Activated CD8-positive, alpha-beta memory T cell treated with anti-CD3 and anti-CD28 coated beads for 36 hours (primary cell): Measurements from ENCODE around the gene LGR6. TPM values are rescaled to one million over a fixed set of nuclear protein-coding genes. Genes with fewer than 3 reads are reported as not detected.

ENCODE experiments used
- CTCF ChIA-PET: fragments of 350-600 bp; sonication (Branson Sonifier 250); formaldehyde crosslinking; loops from one replicate; lab custom pipeline; 2021; ENCODE audit warnings: antibody characterized with exemption; lab: Charles Lee
- POLR2A ChIA-PET: fragments of 350-600 bp; sonication (Branson Sonifier 250); formaldehyde crosslinking; loops from one replicate; lab custom pipeline; 2021; ENCODE audit warnings: antibody characterized with exemption; lab: Charles Lee
- total RNA-seq, 2 experiments: library from RNA; stranded (reverse); gene quantifications; one replicate each; pipeline ENCODE4 v1.2.3, GENCODE V29; 2021

The LGR6 gene
- total RNA-seq, 2 experiments from 2014 or later = 0.08 to 0.11 TPM

GRCh38 chr1:202154766-202155477 lies 38.7 kb upstream of the LGR6 start:
- ChIA-PET POLR2A (interaction anchor here (1.3 kb wide), 1 partner anchor 9 kb away, joined by 6 read pairs; no protein-coding TSS in a partner anchor), CTCF (interaction anchor here (1.0 to 1.4 kb wide), 4 partner anchors 9 to 34 kb away, joined by 3 to 6 read pairs (median 4); no protein-coding TSS in a partner anchor)

DNA sequence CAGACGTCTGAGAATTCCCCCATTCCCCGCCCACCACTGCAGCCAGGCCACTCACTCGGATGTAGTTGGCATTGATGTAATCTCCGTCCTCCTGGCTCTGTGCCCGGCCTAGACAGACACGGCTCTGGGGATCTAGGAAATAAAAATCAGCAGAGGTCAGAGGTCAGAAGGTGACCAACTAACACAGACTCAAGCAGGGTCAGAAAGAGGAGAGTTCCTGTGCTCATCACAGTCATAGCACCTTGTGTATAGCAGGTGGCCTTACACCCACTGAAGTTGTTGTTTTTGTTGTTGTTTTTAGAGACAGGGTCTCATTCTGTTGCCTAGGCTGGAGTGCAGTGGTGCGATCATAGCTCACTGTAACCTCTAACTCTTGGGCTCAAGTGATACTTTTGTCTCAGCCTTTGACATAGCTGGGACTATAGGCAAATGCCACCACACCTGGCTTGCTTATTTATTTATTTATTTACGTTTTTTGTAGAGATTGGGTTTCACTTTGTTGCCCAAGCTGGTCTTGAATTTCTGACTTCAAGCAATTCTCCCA lies 38.0 kb upstream of the LGR6 start:
- ChIA-PET CTCF (interaction anchor here (1.0 to 1.4 kb wide), 3 partner anchors 9 to 24 kb away, joined by 3 to 6 read pairs (median 4); no protein-coding TSS in a partner anchor), POLR2A (interaction anchor here (1.1 to 1.3 kb wide), 2 partner anchors 10 kb away, joined by 5 to 6 read pairs; no protein-coding TSS in a partner anchor)

DNA sequence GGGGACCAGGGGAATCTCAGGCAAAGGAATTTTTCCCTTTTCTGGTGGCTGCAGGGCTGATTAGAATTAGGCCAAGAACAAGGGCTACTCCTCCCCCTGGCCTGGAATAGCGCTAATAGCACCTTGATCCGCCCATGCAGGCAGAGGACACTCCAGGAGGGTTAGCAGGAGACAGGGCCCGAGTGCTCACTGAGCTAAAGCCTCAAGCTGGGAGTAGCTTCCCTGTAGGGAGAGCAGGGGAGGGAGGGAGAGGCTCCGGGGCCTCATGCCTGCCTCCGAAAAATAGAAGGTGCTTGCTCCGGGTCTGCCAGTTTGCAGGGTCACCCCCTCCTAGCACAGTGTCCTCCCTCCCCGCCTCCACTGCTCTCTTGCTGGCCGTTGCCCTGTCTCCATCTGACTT lies 37.0 kb upstream of the LGR6 start:
- POLR2A ChIA-PET = interaction anchor here (0.7 to 1.1 kb wide), 2 partner anchors 11 to 209 kb away, joined by 4 to 5 read pairs; no protein-coding TSS in a partner anchor
- CTCF ChIA-PET = no interaction called here

GRCh38 chr1:202157945-202158344 lies 35.7 kb upstream of the LGR6 start:
- POLR2A ChIA-PET = no interaction called here

DNA sequence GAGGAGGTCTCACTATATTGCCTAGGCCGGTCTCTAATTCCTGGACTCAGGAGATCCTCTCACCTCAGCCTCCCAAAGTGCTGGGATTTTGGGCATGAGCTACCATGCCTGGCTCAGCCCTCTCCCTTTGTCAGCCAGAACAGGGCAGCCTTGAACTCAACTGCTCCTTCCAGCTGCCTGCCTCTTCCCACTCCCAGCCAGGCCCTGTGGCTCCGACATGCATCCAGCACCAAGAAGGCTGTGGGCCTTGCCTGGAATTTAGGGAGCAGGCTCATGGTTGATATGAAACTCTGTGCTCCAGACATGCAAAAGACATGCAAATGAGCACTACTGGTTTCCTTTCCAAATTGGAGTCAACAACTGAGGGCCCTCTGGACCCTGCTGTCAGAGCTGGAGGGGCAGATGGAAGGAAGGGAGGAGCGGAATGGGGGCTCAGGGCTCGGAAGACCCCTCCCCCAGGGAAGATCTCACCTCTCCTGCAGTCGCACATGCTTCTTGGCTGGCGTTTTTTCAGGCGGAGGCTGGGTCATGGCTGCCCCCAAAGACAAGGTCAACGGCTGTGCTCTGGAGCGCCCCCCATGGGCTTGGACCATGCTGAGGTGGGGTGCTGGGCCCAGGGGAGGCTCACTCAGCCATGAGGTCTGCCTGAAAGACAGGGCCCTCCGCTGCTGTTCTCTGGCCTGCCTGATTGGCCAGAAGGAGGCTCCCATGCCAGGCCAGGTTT lies 34.6 kb upstream of the LGR6 start:
- POLR2A ChIA-PET = interaction anchor here (1.8 to 2.5 kb wide), 2 partner anchors 9 to 12 kb away, joined by 7 to 8 read pairs; no protein-coding TSS in a partner anchor
- CTCF ChIA-PET = interaction anchor here (0.7 to 3.7 kb wide), 4 partner anchors 9 to 669 kb away, joined by 3 to 20 read pairs (median 10); partner anchors contain the start of gene LGR6

More at GRCh38 chr1:202157945-202158344, 35.7 kb upstream of the LGR6 start:
- CTCF ChIA-PET = interaction anchor here (0.8 kb wide), 1 partner anchor 13 kb away, joined by 3 read pairs; no protein-coding TSS in a partner anchor

DNA sequence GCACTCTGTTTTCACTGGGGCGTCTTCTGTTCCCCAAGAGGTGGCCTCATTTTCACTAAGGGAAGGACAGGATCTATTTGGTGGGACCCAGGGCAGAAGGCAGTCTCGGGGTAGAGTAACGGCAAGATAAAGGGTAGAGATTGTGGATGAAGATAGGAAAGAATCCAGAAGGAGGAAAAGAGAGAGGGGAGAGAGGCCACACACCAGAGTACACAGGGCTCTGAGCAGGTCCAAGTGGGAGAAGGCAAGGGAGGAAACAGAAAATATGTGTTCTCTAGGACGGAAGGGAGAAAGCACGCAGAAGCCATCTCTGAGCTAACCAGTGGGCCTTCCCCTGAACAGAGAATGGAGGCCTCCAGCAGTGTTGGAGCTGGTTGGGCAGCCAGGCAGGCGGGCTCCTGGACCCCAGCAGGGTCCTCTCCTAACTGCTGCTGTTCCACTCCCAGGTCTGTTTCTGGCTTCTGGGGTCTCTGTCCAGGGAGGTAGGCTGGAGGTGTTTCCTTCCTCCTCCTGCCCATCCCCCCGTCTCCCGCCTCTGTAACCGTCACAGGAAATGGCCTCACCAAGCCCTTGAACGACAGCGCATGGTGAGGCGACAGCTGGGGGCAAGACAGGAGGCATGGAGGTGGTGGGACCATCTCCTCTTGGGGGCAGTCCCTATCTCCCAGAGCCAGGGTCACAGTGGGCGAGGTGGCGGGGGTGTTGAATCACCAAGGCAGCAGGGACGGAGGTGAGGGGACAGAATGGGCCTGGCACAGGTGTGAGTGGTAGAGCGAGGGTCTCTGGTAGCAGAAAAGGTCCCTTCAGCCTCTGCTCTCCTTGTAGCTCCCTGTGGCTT lies 33.8 kb upstream of the LGR6 start:
- ChIA-PET CTCF (interaction anchor here (0.6 to 3.7 kb wide), 4 partner anchors 9 to 264 kb away, joined by 3 to 20 read pairs (median 10); partner anchors contain the start of gene LGR6), POLR2A (interaction anchor here (0.6 to 2.5 kb wide), 6 partner anchors 10 to 647 kb away, joined by 3 to 11 read pairs (median 6); partner anchors contain the start of gene UBE2T)

DNA sequence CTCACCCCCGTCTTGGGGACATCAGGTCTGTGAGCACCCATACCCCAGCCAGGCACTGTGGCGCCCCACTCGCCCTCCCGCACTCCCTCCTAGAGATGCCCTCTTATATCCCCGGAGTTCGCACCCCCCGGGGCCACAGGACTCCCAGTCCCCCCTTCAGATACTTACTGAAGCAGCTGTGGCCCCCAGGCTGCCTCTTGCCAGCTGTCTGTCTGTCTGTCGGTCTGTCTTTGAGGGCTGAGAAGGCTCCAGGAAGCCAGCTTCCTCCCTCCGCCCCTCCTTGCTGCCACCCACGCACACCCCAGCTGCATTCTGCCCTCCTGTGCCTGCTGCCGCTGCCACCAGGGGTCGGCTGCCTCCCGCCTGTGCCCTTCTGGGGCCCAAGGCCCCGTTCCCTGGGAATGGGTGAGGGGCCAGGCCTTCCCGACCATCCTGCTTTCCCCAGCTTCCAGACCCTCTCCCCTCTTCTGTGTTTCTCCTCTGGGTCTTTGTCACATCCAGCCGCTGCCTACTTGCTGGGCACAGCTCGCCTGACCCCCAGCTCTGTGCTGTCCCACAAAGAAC lies 33.1 kb upstream of the LGR6 start, which contains the start of gene PTPN7:
PTPN7 (minus strand) TSS at position 226 of the 564 bp plus-strand sequence. CDS start 1,200 bp downstream, outside the sequence.
- ChIA-PET POLR2A (interaction anchor here (0.6 to 2.5 kb wide), 7 partner anchors 10 to 646 kb away, joined by 3 to 11 read pairs (median 6); partner anchors contain the start of genes ARL8A and UBE2T), CTCF (interaction anchor here (0.6 to 3.7 kb wide), 3 partner anchors 14 to 265 kb away, joined by 3 to 20 read pairs (median 16); partner anchors contain the start of gene LGR6)

GRCh38 chr1:202161151-202162046 lies 32.2 kb upstream of the LGR6 start:
- ChIA-PET CTCF (interaction anchor here (1.4 to 3.7 kb wide), 5 partner anchors 15 to 32 kb away, joined by 4 to 20 read pairs (median 9); partner anchors contain the start of gene LGR6), POLR2A (interaction anchor here (0.5 to 2.5 kb wide), 5 partner anchors 11 to 881 kb away, joined by 3 to 8 read pairs (median 4); partner anchors contain the start of gene ARL8A)

- ChIA-PET POLR2A (interaction anchor here (0.6 to 1.8 kb wide), 4 partner anchors 15 to 881 kb away, joined by 3 to 4 read pairs (median 3); no protein-coding TSS in a partner anchor), CTCF (interaction anchor here (1.4 to 3.7 kb wide), 4 partner anchors 23 to 31 kb away, joined by 4 to 16 read pairs (median 8); partner anchors contain the start of gene LGR6)
Observed at GRCh38 chr1:202162047-202162417, 31.6 kb upstream of the LGR6 start.

GRCh38 chr1:202162418-202163280 lies 30.9 kb upstream of the LGR6 start:
- ChIA-PET CTCF (interaction anchor here (0.7 to 3.7 kb wide), 5 partner anchors 14 to 31 kb away, joined by 3 to 16 read pairs (median 7); partner anchors contain the start of gene LGR6), POLR2A (interaction anchor here (0.6 to 1.8 kb wide), 5 partner anchors 16 to 880 kb away, joined by 3 to 4 read pairs (median 3); no protein-coding TSS in a partner anchor)

GRCh38 chr1:202163281-202164270 lies 30.0 kb upstream of the LGR6 start:
- POLR2A ChIA-PET = interaction anchor here (0.6 to 1.8 kb wide), 3 partner anchors 14 to 421 kb away, joined by 3 to 11 read pairs (median 4); no protein-coding TSS in a partner anchor
- CTCF ChIA-PET = interaction anchor here (0.7 to 2.1 kb wide), 3 partner anchors 13 to 28 kb away, joined by 3 to 9 read pairs (median 4); no protein-coding TSS in a partner anchor

DNA sequence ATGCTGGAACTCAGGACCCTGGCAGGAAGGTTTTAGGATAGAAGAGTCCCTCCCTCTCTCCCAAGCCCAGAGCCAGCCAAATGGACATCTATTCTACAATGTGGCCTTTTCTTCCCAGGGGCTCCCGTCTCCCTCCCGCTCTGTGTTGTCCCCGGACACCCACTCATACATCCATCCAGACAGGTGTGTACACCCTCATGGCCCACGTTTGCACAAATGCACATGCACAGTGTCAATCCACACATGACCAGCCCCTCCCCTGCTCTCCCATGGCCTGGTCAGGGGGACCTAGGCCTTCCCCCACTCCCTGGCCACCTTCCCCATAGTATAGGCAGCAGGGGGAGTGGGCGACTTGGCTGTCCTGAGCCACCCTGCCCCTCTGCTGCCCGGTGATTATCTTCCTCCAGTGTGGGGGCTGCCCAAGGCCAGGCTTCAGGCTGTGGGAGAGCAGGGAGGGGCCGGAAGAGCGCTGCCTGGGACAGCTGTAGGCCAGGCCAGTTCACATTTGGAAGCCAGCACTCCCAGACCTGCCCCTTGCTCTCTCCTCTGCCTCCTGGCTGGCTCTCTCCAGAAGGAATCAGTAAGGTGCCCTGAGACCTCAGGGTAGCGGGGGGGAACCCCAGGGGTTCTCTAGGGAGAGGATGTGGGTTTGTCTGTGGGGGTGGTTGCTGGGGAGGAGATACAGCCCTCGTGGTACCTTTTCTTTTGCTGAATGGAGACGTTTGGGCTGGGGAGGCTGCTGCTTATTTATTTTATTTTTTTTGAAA lies 29.1 kb upstream of the LGR6 start:
- POLR2A ChIA-PET = interaction anchor here (0.6 kb wide), 1 partner anchor 15 kb away, joined by 11 read pairs; no protein-coding TSS in a partner anchor
- CTCF ChIA-PET = no interaction called here
